Liver (tissue), 3 donors: ENCODE data around the gene TRIM45.

Experiments used
- ATF3 ChIP-seq: IDR thresholded peaks from 2 replicates; pipeline ENCODE4 v1.6.1; 2016; ENCODE audit warnings: antibody characterized with exemption
- EGR1 ChIP-seq, 2 donors: IDR thresholded peaks; 2 replicates each; pipeline ENCODE4 v1.6.1; 2016 to 2018; ENCODE audit warnings: antibody characterized with exemption in 2 of 2, low read depth in 2 of 2
- HNF4G ChIP-seq: IDR thresholded peaks from 2 replicates; pipeline ENCODE4 v1.6.1; 2016; ENCODE audit warnings: antibody characterized with exemption
- JUND ChIP-seq, 2 donors: IDR thresholded peaks; 2 replicates each; pipeline ENCODE4 v1.6.1; 2016; ENCODE audit warnings: antibody characterized with exemption in 2 of 2
- MAX ChIP-seq: IDR thresholded peaks from 2 replicates; pipeline ENCODE4 v1.6.1; 2016; ENCODE audit warnings: antibody characterized with exemption
- NR2F2 ChIP-seq: IDR thresholded peaks from 2 replicates; pipeline ENCODE4 v1.6.1; 2016; ENCODE audit warnings: antibody characterized with exemption
- RAD21 ChIP-seq, 2 donors: IDR thresholded peaks; 2 replicates each; pipeline ENCODE4 v1.6.1; 2016; ENCODE audit warnings: antibody characterized with exemption in 2 of 2, mild to moderate bottlenecking in 2 of 2
- SP1 ChIP-seq: IDR thresholded peaks from 2 replicates; pipeline ENCODE4 v1.6.1; 2018; ENCODE audit warnings: antibody characterized with exemption, mild to moderate bottlenecking
- TAF1 ChIP-seq: conservative IDR thresholded peaks from 2 replicates; pipeline ENCODE4 v1.6.1; 2016; ENCODE audit warnings: antibody characterized with exemption, mild to moderate bottlenecking
- YY1 ChIP-seq: IDR thresholded peaks from 2 replicates; pipeline ENCODE4 v1.6.1; 2016; ENCODE audit warnings: antibody characterized with exemption, mild to moderate bottlenecking
- TF ChIP-seq, protein P1 (sequence below): fragments of 150-350 bp; IDR thresholded peaks from 2 replicates; pipeline ENCODE4 v1.5.1; 2017; ENCODE audit warnings: improper control_type of control experiment, low read depth, low read length; ENCODE audit not compliant: missing input control
- TF ChIP-seq, protein P2 (sequence below): IDR thresholded peaks from 2 replicates; pipeline ENCODE4 v1.6.1; 2016; ENCODE audit warnings: antibody characterized with exemption, mild to moderate bottlenecking
- TF ChIP-seq, protein P3 (sequence below): IDR thresholded peaks from 2 replicates; pipeline ENCODE4 v1.6.1; 2016; ENCODE audit warnings: antibody characterized with exemption
- donor health status: healthy.
- donor health status: healthy.

DNA sequence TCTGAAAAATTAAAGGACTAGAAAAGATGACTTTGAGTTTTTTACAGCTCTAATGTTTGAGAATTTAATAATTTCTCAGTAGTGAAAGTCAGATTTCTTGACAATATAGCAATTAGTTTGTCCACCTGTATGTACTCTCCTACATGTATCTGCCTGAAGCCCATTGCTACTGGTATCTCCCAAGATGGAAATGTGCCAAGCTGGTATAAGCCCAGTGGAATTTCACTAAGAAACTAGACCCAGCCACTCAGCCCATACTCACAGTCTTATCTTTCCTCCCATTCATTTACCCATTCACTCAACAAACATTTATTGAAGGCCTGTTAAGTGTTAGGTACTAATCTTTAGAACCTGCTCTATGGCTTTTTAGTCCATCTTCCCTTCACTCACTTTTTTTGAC, 21.6 kb upstream of the TRIM45 start:
- TF ChIP-seq EGR1 (IDR thresholded peaks at IDR 0.05; ENCODE audit: low read depth in 2 of 2) (no peak), HNF4G (no peak), TAF1 (no peak), NR2F2 (no peak), YY1 (no peak), MAX (no peak), ATF3 (no peak), JUND (IDR thresholded peaks at IDR 0.05) (no peak), SP1 (no peak), RAD21 (IDR thresholded peaks at IDR 0.05) (no peak)
- TF ChIP-seq, protein P1, sequence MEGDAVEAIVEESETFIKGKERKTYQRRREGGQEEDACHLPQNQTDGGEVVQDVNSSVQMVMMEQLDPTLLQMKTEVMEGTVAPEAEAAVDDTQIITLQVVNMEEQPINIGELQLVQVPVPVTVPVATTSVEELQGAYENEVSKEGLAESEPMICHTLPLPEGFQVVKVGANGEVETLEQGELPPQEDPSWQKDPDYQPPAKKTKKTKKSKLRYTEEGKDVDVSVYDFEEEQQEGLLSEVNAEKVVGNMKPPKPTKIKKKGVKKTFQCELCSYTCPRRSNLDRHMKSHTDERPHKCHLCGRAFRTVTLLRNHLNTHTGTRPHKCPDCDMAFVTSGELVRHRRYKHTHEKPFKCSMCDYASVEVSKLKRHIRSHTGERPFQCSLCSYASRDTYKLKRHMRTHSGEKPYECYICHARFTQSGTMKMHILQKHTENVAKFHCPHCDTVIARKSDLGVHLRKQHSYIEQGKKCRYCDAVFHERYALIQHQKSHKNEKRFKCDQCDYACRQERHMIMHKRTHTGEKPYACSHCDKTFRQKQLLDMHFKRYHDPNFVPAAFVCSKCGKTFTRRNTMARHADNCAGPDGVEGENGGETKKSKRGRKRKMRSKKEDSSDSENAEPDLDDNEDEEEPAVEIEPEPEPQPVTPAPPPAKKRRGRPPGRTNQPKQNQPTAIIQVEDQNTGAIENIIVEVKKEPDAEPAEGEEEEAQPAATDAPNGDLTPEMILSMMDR: no peak
- TF ChIP-seq, protein P2, sequence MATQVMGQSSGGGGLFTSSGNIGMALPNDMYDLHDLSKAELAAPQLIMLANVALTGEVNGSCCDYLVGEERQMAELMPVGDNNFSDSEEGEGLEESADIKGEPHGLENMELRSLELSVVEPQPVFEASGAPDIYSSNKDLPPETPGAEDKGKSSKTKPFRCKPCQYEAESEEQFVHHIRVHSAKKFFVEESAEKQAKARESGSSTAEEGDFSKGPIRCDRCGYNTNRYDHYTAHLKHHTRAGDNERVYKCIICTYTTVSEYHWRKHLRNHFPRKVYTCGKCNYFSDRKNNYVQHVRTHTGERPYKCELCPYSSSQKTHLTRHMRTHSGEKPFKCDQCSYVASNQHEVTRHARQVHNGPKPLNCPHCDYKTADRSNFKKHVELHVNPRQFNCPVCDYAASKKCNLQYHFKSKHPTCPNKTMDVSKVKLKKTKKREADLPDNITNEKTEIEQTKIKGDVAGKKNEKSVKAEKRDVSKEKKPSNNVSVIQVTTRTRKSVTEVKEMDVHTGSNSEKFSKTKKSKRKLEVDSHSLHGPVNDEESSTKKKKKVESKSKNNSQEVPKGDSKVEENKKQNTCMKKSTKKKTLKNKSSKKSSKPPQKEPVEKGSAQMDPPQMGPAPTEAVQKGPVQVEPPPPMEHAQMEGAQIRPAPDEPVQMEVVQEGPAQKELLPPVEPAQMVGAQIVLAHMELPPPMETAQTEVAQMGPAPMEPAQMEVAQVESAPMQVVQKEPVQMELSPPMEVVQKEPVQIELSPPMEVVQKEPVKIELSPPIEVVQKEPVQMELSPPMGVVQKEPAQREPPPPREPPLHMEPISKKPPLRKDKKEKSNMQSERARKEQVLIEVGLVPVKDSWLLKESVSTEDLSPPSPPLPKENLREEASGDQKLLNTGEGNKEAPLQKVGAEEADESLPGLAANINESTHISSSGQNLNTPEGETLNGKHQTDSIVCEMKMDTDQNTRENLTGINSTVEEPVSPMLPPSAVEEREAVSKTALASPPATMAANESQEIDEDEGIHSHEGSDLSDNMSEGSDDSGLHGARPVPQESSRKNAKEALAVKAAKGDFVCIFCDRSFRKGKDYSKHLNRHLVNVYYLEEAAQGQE: no peak
- TF ChIP-seq, protein P3, sequence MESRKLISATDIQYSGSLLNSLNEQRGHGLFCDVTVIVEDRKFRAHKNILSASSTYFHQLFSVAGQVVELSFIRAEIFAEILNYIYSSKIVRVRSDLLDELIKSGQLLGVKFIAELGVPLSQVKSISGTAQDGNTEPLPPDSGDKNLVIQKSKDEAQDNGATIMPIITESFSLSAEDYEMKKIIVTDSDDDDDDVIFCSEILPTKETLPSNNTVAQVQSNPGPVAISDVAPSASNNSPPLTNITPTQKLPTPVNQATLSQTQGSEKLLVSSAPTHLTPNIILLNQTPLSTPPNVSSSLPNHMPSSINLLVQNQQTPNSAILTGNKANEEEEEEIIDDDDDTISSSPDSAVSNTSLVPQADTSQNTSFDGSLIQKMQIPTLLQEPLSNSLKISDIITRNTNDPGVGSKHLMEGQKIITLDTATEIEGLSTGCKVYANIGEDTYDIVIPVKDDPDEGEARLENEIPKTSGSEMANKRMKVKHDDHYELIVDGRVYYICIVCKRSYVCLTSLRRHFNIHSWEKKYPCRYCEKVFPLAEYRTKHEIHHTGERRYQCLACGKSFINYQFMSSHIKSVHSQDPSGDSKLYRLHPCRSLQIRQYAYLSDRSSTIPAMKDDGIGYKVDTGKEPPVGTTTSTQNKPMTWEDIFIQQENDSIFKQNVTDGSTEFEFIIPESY: no peak
